ENCODE data around the gene GHSR. TPM values are rescaled to one million over a fixed set of nuclear protein-coding genes. Genes with fewer than 3 reads are reported as not detected.

Gene GHSR
- total and polyA plus RNA-seq, 2 experiments from 2014 or later = not detected

- Histone ChIP-seq H3K9me2 (replicated peaks; ENCODE audit: insufficient read depth) (no peaks in the 10 kb centered on the region), H3K9me3 (ENCODE audit: low read depth) (no peaks in the 10 kb centered on the region), H3K79me2 (no peaks in the 10 kb centered on the region), H2AFZ (no peak overlapping the region), H3K27ac (no peak overlapping the region), H3K4me1 (ENCODE audit: insufficient read depth) (no peaks in the 10 kb centered on the region), H3K4me3 (no peak overlapping the region), H4K20me1 (ENCODE audit: insufficient read depth, poor library complexity, severe bottlenecking) (no peaks in the 10 kb centered on the region), H3K4me2 (no peak overlapping the region), H3K36me3 (replicated peaks; ENCODE audit: insufficient read depth, low read depth) (no peaks in the 10 kb centered on the region), H3K27me3 (peaks cover 70% of the 10 kb centered on the region)
- no peak for DNase-seq (ENCODE audit: low spot score)
- 93% methylated on average over 6 of the region's 6 CpGs for WGBS (ENCODE audit: low lambda C conversion rate, missing lambda C conversion rate)
- no peak for TF ChIP-seq CTCF (IDR thresholded peaks at IDR 0.05; ENCODE audit: poor library complexity)
- no peak for TF ChIP-seq EZH2phosphoT487 (IDR thresholded peaks at IDR 0.05; ENCODE audit: low read depth, severe bottlenecking, unreplicated experiment)
- TF ChIP-seq EZH2 (IDR thresholded peaks at IDR 0.05; ENCODE audit: borderline replicate concordance) = no peak
Measured at GRCh38 chr3:172444821-172445220, 3.4 kb downstream of the GHSR start.

GRCh38 chr3:172442606-172443005 is 5.7 kb downstream of the GHSR start:
- Histone ChIP-seq H3K4me1 (ENCODE audit: insufficient read depth) (no peaks in the 10 kb centered on the region), H3K9me2 (replicated peaks; ENCODE audit: insufficient read depth) (no peaks in the 10 kb centered on the region), H4K20me1 (ENCODE audit: insufficient read depth, poor library complexity, severe bottlenecking) (no peaks in the 10 kb centered on the region), H3K9me3 (ENCODE audit: low read depth) (no peaks in the 10 kb centered on the region), H3K4me3 (no peak overlapping the region), H3K27me3 (peaks cover 48% of the 10 kb centered on the region), H3K27ac (no peak overlapping the region), H3K79me2 (no peaks in the 10 kb centered on the region), H2AFZ (no peak overlapping the region), H3K4me2 (no peak overlapping the region), H3K36me3 (replicated peaks; ENCODE audit: insufficient read depth, low read depth) (no peaks in the 10 kb centered on the region)
- TF ChIP-seq EZH2 (IDR thresholded peaks at IDR 0.05; ENCODE audit: borderline replicate concordance) (no peak), EZH2phosphoT487 (IDR thresholded peaks at IDR 0.05; ENCODE audit: low read depth, severe bottlenecking, unreplicated experiment) (no peak), CTCF (IDR thresholded peaks at IDR 0.05; ENCODE audit: poor library complexity) (no peak)
- WGBS (ENCODE audit: low lambda C conversion rate, missing lambda C conversion rate) = 83% methylated on average over 1 of the region's 1 CpG
- DNase-seq (ENCODE audit: low spot score) = no peak

- Histone ChIP-seq H3K4me3 (no peak overlapping the region), H4K20me1 (ENCODE audit: insufficient read depth, poor library complexity, severe bottlenecking) (no peaks in the 10 kb centered on the region), H2AFZ (no peak overlapping the region), H3K27me3 (peaks cover 38% of the 10 kb centered on the region), H3K36me3 (replicated peaks; ENCODE audit: insufficient read depth, low read depth) (no peaks in the 10 kb centered on the region), H3K9me3 (ENCODE audit: low read depth) (no peaks in the 10 kb centered on the region), H3K27ac (no peak overlapping the region), H3K9me2 (replicated peaks; ENCODE audit: insufficient read depth) (no peaks in the 10 kb centered on the region), H3K4me1 (ENCODE audit: insufficient read depth) (no peaks in the 10 kb centered on the region), H3K4me2 (no peak overlapping the region), H3K79me2 (no peaks in the 10 kb centered on the region)
- TF ChIP-seq CTCF (IDR thresholded peaks at IDR 0.05; ENCODE audit: poor library complexity) (no peak), EZH2phosphoT487 (IDR thresholded peaks at IDR 0.05; ENCODE audit: low read depth, severe bottlenecking, unreplicated experiment) (no peak), EZH2 (IDR thresholded peaks at IDR 0.05; ENCODE audit: borderline replicate concordance) (no peak)
- 81% methylated on average over 5 of the region's 5 CpGs for WGBS (ENCODE audit: low lambda C conversion rate, missing lambda C conversion rate)
- DNase-seq (ENCODE audit: low spot score) = no peak
Measured at GRCh38 chr3:172441581-172441980, 6.7 kb downstream of the GHSR start.

GRCh38 chr3:172438186-172438585 is 10.1 kb downstream of the GHSR start:
- Histone ChIP-seq H3K27me3 (peaks cover 17% of the 10 kb centered on the region), H3K9me2 (replicated peaks; ENCODE audit: insufficient read depth) (no peaks in the 10 kb centered on the region), H3K4me2 (no peak overlapping the region), H3K9me3 (ENCODE audit: low read depth) (no peaks in the 10 kb centered on the region), H3K79me2 (no peaks in the 10 kb centered on the region), H4K20me1 (ENCODE audit: insufficient read depth, poor library complexity, severe bottlenecking) (no peaks in the 10 kb centered on the region), H3K4me1 (ENCODE audit: insufficient read depth) (no peaks in the 10 kb centered on the region), H3K36me3 (replicated peaks; ENCODE audit: insufficient read depth, low read depth) (no peaks in the 10 kb centered on the region), H2AFZ (no peak overlapping the region), H3K4me3 (no peak overlapping the region), H3K27ac (no peak overlapping the region)
- WGBS (ENCODE audit: low lambda C conversion rate, missing lambda C conversion rate) = 67% methylated on average over 4 of the region's 4 CpGs
- DNase-seq (ENCODE audit: low spot score) = no peak
- TF ChIP-seq EZH2 (IDR thresholded peaks at IDR 0.05; ENCODE audit: borderline replicate concordance) (no peak), CTCF (IDR thresholded peaks at IDR 0.05; ENCODE audit: poor library complexity) (no peak), EZH2phosphoT487 (IDR thresholded peaks at IDR 0.05; ENCODE audit: low read depth, severe bottlenecking, unreplicated experiment) (no peak)
